Measurements from ENCODE around the gene SYNGAP1.
A peak's percentile ranks its signal among the peaks of the same experiment; 100 is the strongest.
"Not testable (repeated sequence)": the region's sequence is repeated elsewhere in the genome, so short reads cannot be mapped to it uniquely, and the experiment has no call there.

SYNGAP1 gene

GRCh38 chr6:33440649-33441309 is 20.9 kb downstream of the SYNGAP1 start:
- no peak for DNase-seq

- DNase-seq, result no peak
These were observed 21.6 kb downstream of the SYNGAP1 start for GRCh38 chr6:33441457-33441856.

GRCh38 chr6:33442283-33442682 is 22.4 kb downstream of the SYNGAP1 start:
- no peak for DNase-seq

- no peak for DNase-seq
These were observed 23.2 kb downstream of the SYNGAP1 start for GRCh38 chr6:33443025-33443424.

- no peak for DNase-seq
These were observed 24.0 kb downstream of the SYNGAP1 start for GRCh38 chr6:33443619-33444504.

GRCh38 chr6:33445119-33445603 is 25.3 kb downstream of the SYNGAP1 start:
- no peak for DNase-seq

GRCh38 chr6:33446356-33446755 is 26.5 kb downstream of the SYNGAP1 start:
- no peak for DNase-seq

- no peak for DNase-seq
These were observed 30.6 kb downstream of the SYNGAP1 start for GRCh38 chr6:33450434-33450833.

- no peak for DNase-seq
These were observed 31.7 kb downstream of the SYNGAP1 start for GRCh38 chr6:33451606-33452005.

GRCh38 chr6:33452496-33452895 is 32.6 kb downstream of the SYNGAP1 start:
- DNase-seq, result no peak

- DNase-seq, result no peak
These were observed 33.6 kb downstream of the SYNGAP1 start for GRCh38 chr6:33453393-33454008.

GRCh38 chr6:33454009-33454946 is 34.4 kb downstream of the SYNGAP1 start, which contains the start of gene ZBTB9:
ZBTB9 (plus strand) TSS chr6:33454576; CDS start chr6:33455101, 525 bp downstream.
- DNase-seq, result peak; percentile 94

GRCh38 chr6:33455051-33455450 is 35.2 kb downstream of the SYNGAP1 start:
- DNase-seq, result no peak

- no peak for DNase-seq
These were observed 36.3 kb downstream of the SYNGAP1 start for GRCh38 chr6:33456156-33456555.

- DNase-seq, result no peak
These were observed 38.8 kb downstream of the SYNGAP1 start for GRCh38 chr6:33458676-33459075.

- DNase-seq, result no peak
These were observed 39.4 kb downstream of the SYNGAP1 start for GRCh38 chr6:33459226-33459625.

GRCh38 chr6:33466075-33466735 is 46.3 kb downstream of the SYNGAP1 start:
- DNase-seq, result no peak

GRCh38 chr6:33467091-33467490 is 47.2 kb downstream of the SYNGAP1 start:
- DNase-seq, result no peak

GRCh38 chr6:33469661-33470060 is 49.8 kb downstream of the SYNGAP1 start:
- DNase-seq, result no peak

GRCh38 chr6:33477864-33478263 is 58.0 kb downstream of the SYNGAP1 start:
- no peak for DNase-seq

- DNase-seq, result no peak
These were observed 61.3 kb downstream of the SYNGAP1 start for GRCh38 chr6:33481192-33481591.

- not testable (repeated sequence) for DNase-seq
These were observed 62.8 kb downstream of the SYNGAP1 start for GRCh38 chr6:33482620-33483019.

Measured in stimulated activated naive CD4-positive, alpha-beta T cell treated with Interleukin-2 at 50 U/mL for 16 hours (primary cell).